WTC11 (cell line): ENCODE data around the gene ATXN10. TPM values are rescaled to one million over a fixed set of nuclear protein-coding genes. Genes with fewer than 3 reads are reported as not detected.

Experiments
- ATAC-seq: fragments of 200-7000 bp; cut with Tn5 transposase; 2 replicates; pipeline ENCODE4 v1.10.0; 2021; ENCODE audit warnings: mild to moderate bottlenecking, moderate library complexity
- CTCF ChIA-PET: fragments of 300-600 bp; sonication (Branson Sonifier 250); formaldehyde crosslinking; loops from one replicate; lab custom pipeline; 2021; ENCODE audit warnings: antibody characterized with exemption; lab: Charles Lee
- POLR2A ChIA-PET: fragments of 350-600 bp; sonication (Branson Sonifier 250); formaldehyde crosslinking; loops from one replicate; lab custom pipeline; 2021; ENCODE audit warnings: antibody characterized with exemption; lab: Charles Lee
- DNase-seq: peaks from one replicate; pipeline ENCODE4 v3.0.0; 2021; ENCODE audit warnings: low spot score
- H3K27ac Mint-ChIP-seq: 2 replicates; pipeline ENCODE4 v1.8.0; 2021; ENCODE audit warnings: mixed read lengths
- H3K27me3 Mint-ChIP-seq: 2 replicates; pipeline ENCODE4 v1.8.0; 2021; ENCODE audit warnings: low read depth, mild to moderate bottlenecking, moderate library complexity, mixed read lengths
- H3K36me3 Mint-ChIP-seq: 2 replicates; pipeline ENCODE4 v1.8.0; 2021; ENCODE audit warnings: mixed read lengths
- H3K4me1 Mint-ChIP-seq: 2 replicates; pipeline ENCODE4 v1.8.0; 2022; ENCODE audit warnings: mixed read lengths
- H3K4me3 Mint-ChIP-seq: 2 replicates; pipeline ENCODE4 v1.8.0; 2021; ENCODE audit warnings: mild to moderate bottlenecking, moderate library complexity, mixed read lengths
- H3K9me3 Mint-ChIP-seq: 2 replicates; pipeline ENCODE4 v1.8.0; 2021; ENCODE audit warnings: mixed read lengths
- CREB1 ChIP-seq: sonication (generic); formaldehyde crosslinking; IDR thresholded peaks from 2 replicates; pipeline ENCODE4 v1.8.0; 2023; ENCODE audit warnings: mild to moderate bottlenecking, missing genetic modification reagents
- ETV6 ChIP-seq: sonication (generic); formaldehyde crosslinking; IDR thresholded peaks from 2 replicates; pipeline ENCODE4 v1.8.1; 2022; ENCODE audit warnings: mild to moderate bottlenecking, missing genetic modification reagents
- FOXK1 ChIP-seq: sonication (generic); formaldehyde crosslinking; IDR thresholded peaks from 2 replicates; pipeline ENCODE4 v1.8.0; 2022; ENCODE audit warnings: mild to moderate bottlenecking, moderate library complexity, missing genetic modification reagents
- GRHL2 ChIP-seq: fragments of 250-450 bp; sonication (Bioruptor Pico); IDR thresholded peaks from 2 replicates; pipeline ENCODE4 v1.8.0; 2022; ENCODE audit warnings: mild to moderate bottlenecking, moderate library complexity; ENCODE audit not compliant: insufficient replicate concordance, severe bottlenecking
- JUN ChIP-seq: sonication (generic); formaldehyde crosslinking; IDR thresholded peaks from 2 replicates; pipeline ENCODE4 v1.8.0; 2023; ENCODE audit warnings: mild to moderate bottlenecking, missing genetic modification reagents
- RELA ChIP-seq: sonication (generic); formaldehyde crosslinking; IDR thresholded peaks from 2 replicates; pipeline ENCODE4 v1.8.1; 2022; ENCODE audit warnings: missing genetic modification reagents, mild to moderate bottlenecking, borderline replicate concordance
- RORB ChIP-seq: fragments of 250-450 bp; sonication (Bioruptor Pico); IDR thresholded peaks from 2 replicates; pipeline ENCODE4 v1.9.0; 2021; ENCODE audit warnings: mild to moderate bottlenecking
- ZBTB21 ChIP-seq: sonication (generic); formaldehyde crosslinking; IDR thresholded peaks from 2 replicates; pipeline ENCODE4 v1.8.1; 2023; ENCODE audit warnings: mild to moderate bottlenecking, missing genetic modification reagents, borderline replicate concordance
- ZNF219 ChIP-seq: sonication (generic); formaldehyde crosslinking; IDR thresholded peaks from 2 replicates; pipeline ENCODE4 v1.8.0; 2023; ENCODE audit warnings: missing genetic modification reagents, mild to moderate bottlenecking, borderline replicate concordance
- total RNA-seq: library from RNA; stranded (reverse); gene quantifications from 3 replicates; pipeline ENCODE4 v1.2.3, GENCODE V29; 2021
- TF ChIP-seq, protein P1 (sequence below): sonication (generic); formaldehyde crosslinking; IDR thresholded peaks from 2 replicates; pipeline ENCODE4 v1.8.1; 2023; ENCODE audit warnings: mild to moderate bottlenecking, missing genetic modification reagents
- TF ChIP-seq, protein P2 (sequence below): fragments of 250-450 bp; sonication (Bioruptor Pico); IDR thresholded peaks from 2 replicates; pipeline ENCODE4 v1.9.0; 2021; ENCODE audit warnings: mild to moderate bottlenecking, borderline replicate concordance
- TF ChIP-seq, protein P3 (sequence below): fragments of 250-450 bp; sonication (Bioruptor Pico); IDR thresholded peaks from 2 replicates; pipeline ENCODE4 v1.9.0; 2021; ENCODE audit warnings: mild to moderate bottlenecking
- TF ChIP-seq, protein P4 (sequence below): sonication (generic); formaldehyde crosslinking; IDR thresholded peaks from 2 replicates; pipeline ENCODE4 v1.8.1; 2022; ENCODE audit warnings: low read depth, missing genetic modification reagents, borderline replicate concordance
- TF ChIP-seq, protein P5 (sequence below): fragments of 250-450 bp; sonication (Bioruptor Pico); IDR thresholded peaks from 2 replicates; pipeline ENCODE4 v1.9.0; 2021; ENCODE audit warnings: moderate library complexity, mild to moderate bottlenecking, inconsistent platforms, borderline replicate concordance
- TF ChIP-seq, protein P6 (sequence below): sonication (generic); formaldehyde crosslinking; IDR thresholded peaks from 2 replicates; pipeline ENCODE4 v1.8.0; 2022; ENCODE audit warnings: mild to moderate bottlenecking, missing genetic modification reagents
- TF ChIP-seq, protein P7 (sequence below): sonication (generic); formaldehyde crosslinking; IDR thresholded peaks from 2 replicates; pipeline ENCODE4 v1.8.1; 2023; ENCODE audit warnings: mild to moderate bottlenecking, missing genetic modification reagents
- TF ChIP-seq, protein P8 (sequence below): fragments of 250-450 bp; sonication (Bioruptor Pico); conservative IDR thresholded peaks from 2 replicates; pipeline ENCODE4 v1.9.0; 2021; ENCODE audit warnings: mild to moderate bottlenecking
- TF ChIP-seq, protein P9 (sequence below): sonication (generic); formaldehyde crosslinking; IDR thresholded peaks from 2 replicates; pipeline ENCODE4 v1.8.1; 2023; ENCODE audit warnings: mild to moderate bottlenecking, moderate library complexity, missing genetic modification reagents

ATXN10 gene
- total RNA-seq, 1 experiment from 2014 or later = 185 TPM

DNA sequence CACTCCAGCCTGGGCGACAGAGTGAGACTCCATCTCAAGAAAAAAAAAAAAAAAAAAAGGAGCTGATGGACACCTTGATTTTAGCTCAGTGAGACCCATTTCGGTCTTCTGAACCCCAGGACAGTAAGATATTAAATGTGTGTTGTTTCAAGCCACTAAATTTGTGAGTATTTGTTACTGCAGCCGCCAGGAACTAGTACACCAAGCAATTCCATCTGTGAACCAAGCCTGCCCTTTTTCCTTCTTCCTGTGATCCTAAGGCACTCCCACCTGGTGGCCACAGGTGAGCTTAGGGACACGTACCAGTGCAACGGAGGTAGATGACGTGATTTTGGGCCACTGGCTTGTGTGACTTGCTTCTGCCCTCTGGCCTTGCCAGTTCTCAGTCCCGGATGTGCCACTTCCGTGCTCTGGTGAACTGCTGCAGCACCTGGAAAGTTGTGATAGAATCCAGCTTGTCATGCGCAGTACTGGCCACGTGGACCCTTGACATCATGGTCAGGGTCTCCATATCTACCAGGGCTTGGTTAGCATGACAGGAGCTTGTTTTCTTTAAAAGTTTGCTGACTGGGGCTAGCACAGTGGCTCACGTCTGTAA lies 19.6 kb upstream of the ATXN10 start:
- POLR2A ChIA-PET = no interaction called here
- Mint-ChIP-seq H3K9me3 (peaks cover 4% of the 10 kb centered on the region; the same call in 1 of the 2 replicates), H3K4me1 (no peaks in the 10 kb centered on the region), H3K27ac (no peak overlapping the region), H3K27me3 (peaks cover 6% of the 10 kb centered on the region), H3K36me3 (no peaks in the 10 kb centered on the region), H3K4me3 (no peak overlapping the region)
- ATAC-seq (no peak), DNase-seq (no peak)
- CTCF ChIA-PET = interaction anchor here (1.0 to 1.7 kb wide), 3 partner anchors 74 to 215 kb away, joined by 3 to 4 read pairs (median 4); no protein-coding TSS in a partner anchor
- TF ChIP-seq, protein P1, sequence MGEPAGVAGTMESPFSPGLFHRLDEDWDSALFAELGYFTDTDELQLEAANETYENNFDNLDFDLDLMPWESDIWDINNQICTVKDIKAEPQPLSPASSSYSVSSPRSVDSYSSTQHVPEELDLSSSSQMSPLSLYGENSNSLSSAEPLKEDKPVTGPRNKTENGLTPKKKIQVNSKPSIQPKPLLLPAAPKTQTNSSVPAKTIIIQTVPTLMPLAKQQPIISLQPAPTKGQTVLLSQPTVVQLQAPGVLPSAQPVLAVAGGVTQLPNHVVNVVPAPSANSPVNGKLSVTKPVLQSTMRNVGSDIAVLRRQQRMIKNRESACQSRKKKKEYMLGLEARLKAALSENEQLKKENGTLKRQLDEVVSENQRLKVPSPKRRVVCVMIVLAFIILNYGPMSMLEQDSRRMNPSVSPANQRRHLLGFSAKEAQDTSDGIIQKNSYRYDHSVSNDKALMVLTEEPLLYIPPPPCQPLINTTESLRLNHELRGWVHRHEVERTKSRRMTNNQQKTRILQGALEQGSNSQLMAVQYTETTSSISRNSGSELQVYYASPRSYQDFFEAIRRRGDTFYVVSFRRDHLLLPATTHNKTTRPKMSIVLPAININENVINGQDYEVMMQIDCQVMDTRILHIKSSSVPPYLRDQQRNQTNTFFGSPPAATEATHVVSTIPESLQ (CRISPR knock-in tag) = no peak
- TF ChIP-seq, protein P2, sequence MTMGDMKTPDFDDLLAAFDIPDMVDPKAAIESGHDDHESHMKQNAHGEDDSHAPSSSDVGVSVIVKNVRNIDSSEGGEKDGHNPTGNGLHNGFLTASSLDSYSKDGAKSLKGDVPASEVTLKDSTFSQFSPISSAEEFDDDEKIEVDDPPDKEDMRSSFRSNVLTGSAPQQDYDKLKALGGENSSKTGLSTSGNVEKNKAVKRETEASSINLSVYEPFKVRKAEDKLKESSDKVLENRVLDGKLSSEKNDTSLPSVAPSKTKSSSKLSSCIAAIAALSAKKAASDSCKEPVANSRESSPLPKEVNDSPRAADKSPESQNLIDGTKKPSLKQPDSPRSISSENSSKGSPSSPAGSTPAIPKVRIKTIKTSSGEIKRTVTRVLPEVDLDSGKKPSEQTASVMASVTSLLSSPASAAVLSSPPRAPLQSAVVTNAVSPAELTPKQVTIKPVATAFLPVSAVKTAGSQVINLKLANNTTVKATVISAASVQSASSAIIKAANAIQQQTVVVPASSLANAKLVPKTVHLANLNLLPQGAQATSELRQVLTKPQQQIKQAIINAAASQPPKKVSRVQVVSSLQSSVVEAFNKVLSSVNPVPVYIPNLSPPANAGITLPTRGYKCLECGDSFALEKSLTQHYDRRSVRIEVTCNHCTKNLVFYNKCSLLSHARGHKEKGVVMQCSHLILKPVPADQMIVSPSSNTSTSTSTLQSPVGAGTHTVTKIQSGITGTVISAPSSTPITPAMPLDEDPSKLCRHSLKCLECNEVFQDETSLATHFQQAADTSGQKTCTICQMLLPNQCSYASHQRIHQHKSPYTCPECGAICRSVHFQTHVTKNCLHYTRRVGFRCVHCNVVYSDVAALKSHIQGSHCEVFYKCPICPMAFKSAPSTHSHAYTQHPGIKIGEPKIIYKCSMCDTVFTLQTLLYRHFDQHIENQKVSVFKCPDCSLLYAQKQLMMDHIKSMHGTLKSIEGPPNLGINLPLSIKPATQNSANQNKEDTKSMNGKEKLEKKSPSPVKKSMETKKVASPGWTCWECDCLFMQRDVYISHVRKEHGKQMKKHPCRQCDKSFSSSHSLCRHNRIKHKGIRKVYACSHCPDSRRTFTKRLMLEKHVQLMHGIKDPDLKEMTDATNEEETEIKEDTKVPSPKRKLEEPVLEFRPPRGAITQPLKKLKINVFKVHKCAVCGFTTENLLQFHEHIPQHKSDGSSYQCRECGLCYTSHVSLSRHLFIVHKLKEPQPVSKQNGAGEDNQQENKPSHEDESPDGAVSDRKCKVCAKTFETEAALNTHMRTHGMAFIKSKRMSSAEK = no peak
- TF ChIP-seq, protein P3, sequence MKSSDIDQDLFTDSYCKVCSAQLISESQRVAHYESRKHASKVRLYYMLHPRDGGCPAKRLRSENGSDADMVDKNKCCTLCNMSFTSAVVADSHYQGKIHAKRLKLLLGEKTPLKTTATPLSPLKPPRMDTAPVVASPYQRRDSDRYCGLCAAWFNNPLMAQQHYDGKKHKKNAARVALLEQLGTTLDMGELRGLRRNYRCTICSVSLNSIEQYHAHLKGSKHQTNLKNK = no peak
- TF ChIP-seq, protein P4, sequence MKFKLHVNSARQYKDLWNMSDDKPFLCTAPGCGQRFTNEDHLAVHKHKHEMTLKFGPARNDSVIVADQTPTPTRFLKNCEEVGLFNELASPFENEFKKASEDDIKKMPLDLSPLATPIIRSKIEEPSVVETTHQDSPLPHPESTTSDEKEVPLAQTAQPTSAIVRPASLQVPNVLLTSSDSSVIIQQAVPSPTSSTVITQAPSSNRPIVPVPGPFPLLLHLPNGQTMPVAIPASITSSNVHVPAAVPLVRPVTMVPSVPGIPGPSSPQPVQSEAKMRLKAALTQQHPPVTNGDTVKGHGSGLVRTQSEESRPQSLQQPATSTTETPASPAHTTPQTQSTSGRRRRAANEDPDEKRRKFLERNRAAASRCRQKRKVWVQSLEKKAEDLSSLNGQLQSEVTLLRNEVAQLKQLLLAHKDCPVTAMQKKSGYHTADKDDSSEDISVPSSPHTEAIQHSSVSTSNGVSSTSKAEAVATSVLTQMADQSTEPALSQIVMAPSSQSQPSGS = no peak
- TF ChIP-seq GRHL2 (CRISPR knock-in tag) (no peak), CREB1 (CRISPR knock-in tag) (no peak), RELA (CRISPR knock-in tag) (no peak), JUN (CRISPR knock-in tag) (no peak), FOXK1 (CRISPR knock-in tag) (no peak), ZNF219 (no peak), ETV6 (no peak), RORB (no peak), ZBTB21 (no peak)
- TF ChIP-seq, protein P5, sequence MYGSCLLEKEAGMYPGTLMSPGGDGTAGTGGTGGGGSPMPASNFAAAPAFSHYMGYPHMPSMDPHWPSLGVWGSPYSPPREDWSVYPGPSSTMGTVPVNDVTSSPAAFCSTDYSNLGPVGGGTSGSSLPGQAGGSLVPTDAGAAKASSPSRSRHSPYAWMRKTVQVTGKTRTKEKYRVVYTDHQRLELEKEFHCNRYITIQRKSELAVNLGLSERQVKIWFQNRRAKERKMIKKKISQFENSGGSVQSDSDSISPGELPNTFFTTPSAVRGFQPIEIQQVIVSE (CRISPR knock-in tag) = no peak
- TF ChIP-seq, protein P6, sequence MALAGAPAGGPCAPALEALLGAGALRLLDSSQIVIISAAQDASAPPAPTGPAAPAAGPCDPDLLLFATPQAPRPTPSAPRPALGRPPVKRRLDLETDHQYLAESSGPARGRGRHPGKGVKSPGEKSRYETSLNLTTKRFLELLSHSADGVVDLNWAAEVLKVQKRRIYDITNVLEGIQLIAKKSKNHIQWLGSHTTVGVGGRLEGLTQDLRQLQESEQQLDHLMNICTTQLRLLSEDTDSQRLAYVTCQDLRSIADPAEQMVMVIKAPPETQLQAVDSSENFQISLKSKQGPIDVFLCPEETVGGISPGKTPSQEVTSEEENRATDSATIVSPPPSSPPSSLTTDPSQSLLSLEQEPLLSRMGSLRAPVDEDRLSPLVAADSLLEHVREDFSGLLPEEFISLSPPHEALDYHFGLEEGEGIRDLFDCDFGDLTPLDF (CRISPR knock-in tag) = no peak
- TF ChIP-seq, protein P7, sequence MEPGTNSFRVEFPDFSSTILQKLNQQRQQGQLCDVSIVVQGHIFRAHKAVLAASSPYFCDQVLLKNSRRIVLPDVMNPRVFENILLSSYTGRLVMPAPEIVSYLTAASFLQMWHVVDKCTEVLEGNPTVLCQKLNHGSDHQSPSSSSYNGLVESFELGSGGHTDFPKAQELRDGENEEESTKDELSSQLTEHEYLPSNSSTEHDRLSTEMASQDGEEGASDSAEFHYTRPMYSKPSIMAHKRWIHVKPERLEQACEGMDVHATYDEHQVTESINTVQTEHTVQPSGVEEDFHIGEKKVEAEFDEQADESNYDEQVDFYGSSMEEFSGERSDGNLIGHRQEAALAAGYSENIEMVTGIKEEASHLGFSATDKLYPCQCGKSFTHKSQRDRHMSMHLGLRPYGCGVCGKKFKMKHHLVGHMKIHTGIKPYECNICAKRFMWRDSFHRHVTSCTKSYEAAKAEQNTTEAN = no peak
- TF ChIP-seq, protein P8, sequence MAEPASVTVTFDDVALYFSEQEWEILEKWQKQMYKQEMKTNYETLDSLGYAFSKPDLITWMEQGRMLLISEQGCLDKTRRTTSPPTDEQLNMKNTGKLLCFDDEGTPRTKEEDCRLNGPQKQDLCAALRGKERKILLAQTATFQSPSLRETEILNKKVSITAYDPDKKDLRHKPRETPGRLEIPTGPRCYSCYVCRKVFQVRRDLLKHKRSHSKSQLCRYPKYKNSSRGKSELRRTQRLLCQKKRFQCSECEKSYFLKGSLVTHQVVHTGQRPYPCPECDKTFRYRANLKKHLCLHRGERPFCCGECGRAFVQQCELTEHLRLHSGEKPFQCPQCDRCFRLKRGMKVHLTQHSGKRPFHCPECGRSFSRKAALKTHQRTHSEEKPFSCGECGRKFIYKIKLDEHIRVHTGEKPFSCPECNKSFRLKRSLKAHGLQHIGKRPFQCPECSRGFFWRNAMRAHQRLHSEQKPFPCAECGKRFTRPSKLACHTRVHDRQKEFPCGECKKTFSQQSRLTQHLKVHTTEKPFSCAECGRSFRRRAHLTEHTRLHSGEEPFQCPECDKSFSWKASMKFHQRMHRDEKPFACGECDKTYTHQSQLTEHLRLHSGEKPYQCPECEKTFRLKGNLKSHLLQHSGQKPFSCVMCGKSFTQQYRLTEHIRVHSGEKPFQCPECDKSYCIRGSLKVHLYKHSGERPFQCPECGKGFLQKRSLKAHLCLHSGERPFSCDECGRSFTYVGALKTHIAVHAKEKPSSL (CRISPR knock-in tag) = no peak
- TF ChIP-seq, protein P9, sequence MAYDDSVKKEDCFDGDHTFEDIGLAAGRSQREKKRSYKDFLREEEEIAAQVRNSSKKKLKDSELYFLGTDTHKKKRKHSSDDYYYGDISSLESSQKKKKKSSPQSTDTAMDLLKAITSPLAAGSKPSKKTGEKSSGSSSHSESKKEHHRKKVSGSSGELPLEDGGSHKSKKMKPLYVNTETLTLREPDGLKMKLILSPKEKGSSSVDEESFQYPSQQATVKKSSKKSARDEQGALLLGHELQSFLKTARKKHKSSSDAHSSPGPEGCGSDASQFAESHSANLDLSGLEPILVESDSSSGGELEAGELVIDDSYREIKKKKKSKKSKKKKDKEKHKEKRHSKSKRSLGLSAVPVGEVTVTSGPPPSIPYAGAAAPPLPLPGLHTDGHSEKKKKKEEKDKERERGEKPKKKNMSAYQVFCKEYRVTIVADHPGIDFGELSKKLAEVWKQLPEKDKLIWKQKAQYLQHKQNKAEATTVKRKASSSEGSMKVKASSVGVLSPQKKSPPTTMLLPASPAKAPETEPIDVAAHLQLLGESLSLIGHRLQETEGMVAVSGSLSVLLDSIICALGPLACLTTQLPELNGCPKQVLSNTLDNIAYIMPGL = no peak
